IMR-90 (cell line): ENCODE results near the gene DPYD. TPM values are rescaled to one million over a fixed set of nuclear protein-coding genes. Genes with fewer than 3 reads are reported as not detected.

ENCODE experiments used
- ATAC-seq: fragments of 200-7000 bp; cut with Tn5 transposase; 2 replicates; pipeline ENCODE4 v1.9.1; 2020; ENCODE audit warnings: low read depth, mild to moderate bottlenecking, moderate library complexity
- BruUV-seq: library from RNA; stranded (reverse); fragments of 400-500 nt; replicated peaks from 2 replicates; lab custom pipeline; 2021; lab: Mats Ljungman, UMichigan
- CTCF ChIA-PET: fragments of 300-600 bp; formaldehyde crosslinking; extraction: SDS; loops from one replicate; lab custom pipeline; 2021; ENCODE audit warnings: antibody characterized with exemption; lab: Yijun Ruan, JAX
- POLR2A ChIA-PET: fragments of 300-600 bp; sonication (Branson Sonifier 250); formaldehyde crosslinking; loops from one replicate; lab custom pipeline; 2022; ENCODE audit warnings: antibody characterized with exemption; ENCODE audit not compliant: unreplicated experiment; lab: Charles Lee
- DNase-seq: peaks from one replicate; pipeline ENCODE4 v3.0.0; 2013
- H2AFZ ChIP-seq: replicated peaks from 2 replicates; pipeline ENCODE3; 2013; ENCODE audit warnings: low read length, mild to moderate bottlenecking; ENCODE audit not compliant: poor library complexity
- H2AK5ac ChIP-seq: 2 replicates; pipeline ENCODE4 v1.6.1; 2013; ENCODE audit warnings: low read depth, low read length, inconsistent platforms
- H2AK9ac ChIP-seq: replicated peaks from 2 replicates; pipeline ENCODE3; 2013; ENCODE audit warnings: mild to moderate bottlenecking, low read depth, low read length, moderate library complexity; ENCODE audit not compliant: poor library complexity
- H2BK120ac ChIP-seq: 2 replicates; pipeline ENCODE4 v1.6.1; 2013; ENCODE audit warnings: low read depth, low read length, inconsistent platforms
- H2BK15ac ChIP-seq: 3 replicates; pipeline ENCODE4 v1.6.1; 2013; ENCODE audit warnings: low read depth, low read length, inconsistent platforms
- H2BK20ac ChIP-seq: 2 replicates; pipeline ENCODE4 v1.6.1; 2013; ENCODE audit warnings: low read depth, mild to moderate bottlenecking, inconsistent platforms, low read length, moderate library complexity
- H2BK5ac ChIP-seq: 2 replicates; pipeline ENCODE4 v1.6.1; 2013; ENCODE audit warnings: mild to moderate bottlenecking, low read depth, low read length, inconsistent platforms; ENCODE audit not compliant: poor library complexity, severe bottlenecking
- H3K14ac ChIP-seq: replicated peaks from 2 replicates; pipeline ENCODE4 v1.6.1; 2013; ENCODE audit warnings: low read depth, low read length, inconsistent platforms
- H3K18ac ChIP-seq: 2 replicates; pipeline ENCODE4 v1.6.1; 2013; ENCODE audit warnings: low read depth, low read length, control low read depth
- H3K23ac ChIP-seq: 2 replicates; pipeline ENCODE4 v1.6.1; 2013; ENCODE audit warnings: low read depth, low read length, inconsistent platforms
- H3K27ac ChIP-seq: 2 replicates; pipeline ENCODE4 v1.5.1; 2013; ENCODE audit warnings: mild to moderate bottlenecking, control low read depth, low read length; ENCODE audit not compliant: insufficient read depth
- H3K27me3 ChIP-seq: 2 replicates; pipeline ENCODE4 v1.6.1; 2013; ENCODE audit warnings: low read length; ENCODE audit not compliant: control insufficient read depth, insufficient read depth
- H3K36me3 ChIP-seq: 2 replicates; pipeline ENCODE4 v1.6.1; 2013; ENCODE audit warnings: low read length, mixed read lengths; ENCODE audit not compliant: control insufficient read depth, insufficient read depth
- H3K4ac ChIP-seq: 2 replicates; pipeline ENCODE4 v1.6.1; 2013; ENCODE audit warnings: low read depth, low read length, inconsistent platforms
- H3K4me1 ChIP-seq: 2 replicates; pipeline ENCODE4 v1.6.1; 2013; ENCODE audit warnings: low read length, mixed read lengths; ENCODE audit not compliant: control insufficient read depth, insufficient read depth
- H3K4me2 ChIP-seq: 2 replicates; pipeline ENCODE4 v1.6.1; 2013; ENCODE audit warnings: low read depth, mild to moderate bottlenecking, control low read depth, low read length, moderate library complexity
- H3K4me3 ChIP-seq: 2 replicates; pipeline ENCODE4 v1.5.1; 2013; ENCODE audit warnings: low read depth, mild to moderate bottlenecking, control low read depth, low read length, moderate library complexity; ENCODE audit not compliant: insufficient read depth
- H3K56ac ChIP-seq: 2 replicates; pipeline ENCODE4 v1.6.1; 2013; ENCODE audit warnings: low read length, inconsistent platforms; ENCODE audit not compliant: insufficient read depth; ENCODE audit errors: extremely low read depth
- H3K79me1 ChIP-seq, 2 experiments: 2 replicates each; pipeline ENCODE4 v1.6.1; 2013; ENCODE audit warnings: low read length in 2 of 2, inconsistent platforms in 1 of 2, low read depth in 1 of 2
- H3K9ac ChIP-seq: 2 replicates; pipeline ENCODE4 v1.6.1; 2013; ENCODE audit warnings: low read depth, low read length, control low read depth
- H3K9me1 ChIP-seq: 2 replicates; pipeline ENCODE4 v1.6.1; 2013; ENCODE audit warnings: low read length, inconsistent platforms; ENCODE audit not compliant: insufficient read depth
- H3K9me3 ChIP-seq: 2 replicates; pipeline ENCODE4 v1.6.1; 2013; ENCODE audit warnings: low read length; ENCODE audit not compliant: control insufficient read depth, insufficient read depth
- H4K20me1 ChIP-seq: 2 replicates; pipeline ENCODE4 v1.6.1; 2013; ENCODE audit warnings: low read length, inconsistent platforms; ENCODE audit not compliant: insufficient read depth
- H4K5ac ChIP-seq: 2 replicates; pipeline ENCODE4 v1.6.1; 2013; ENCODE audit warnings: mild to moderate bottlenecking, low read depth, low read length, control low read depth
- H4K8ac ChIP-seq, 2 experiments: 2 replicates each; pipeline ENCODE4 v1.6.1; 2013; ENCODE audit warnings: low read depth in 2 of 2, low read length in 2 of 2, control low read depth in 1 of 2, inconsistent platforms in 1 of 2
- H4K91ac ChIP-seq: 2 replicates; pipeline ENCODE4 v1.6.1; 2013; ENCODE audit warnings: low read depth, low read length, inconsistent platforms; ENCODE audit not compliant: insufficient read depth
- BHLHE40 ChIP-seq: fragments of 150-350 bp; IDR thresholded peaks from 2 replicates; pipeline ENCODE4 v1.6.1; 2016; ENCODE audit warnings: mild to moderate bottlenecking, low read depth, low read length
- CEBPB ChIP-seq: IDR thresholded peaks from 2 replicates; pipeline ENCODE4 v1.6.1; 2012; ENCODE audit warnings: low read depth, low read length, improper control_type of control experiment
- CHD1 ChIP-seq: IDR thresholded peaks from 2 replicates; pipeline ENCODE4 v1.6.1; 2012; ENCODE audit warnings: low read depth, low read length, improper control_type of control experiment
- CTCF ChIP-seq: conservative IDR thresholded peaks from 2 replicates; pipeline ENCODE4 v1.5.1; 2012; ENCODE audit warnings: mild to moderate bottlenecking, low read depth, low read length, improper control_type of control experiment
- ELK1 ChIP-seq: fragments of 150-350 bp; IDR thresholded peaks from 2 replicates; pipeline ENCODE4 v1.6.1; 2016; ENCODE audit warnings: low read depth, mild to moderate bottlenecking, low read length, moderate library complexity, borderline replicate concordance
- FOS ChIP-seq: fragments of 150-350 bp; IDR thresholded peaks from 2 replicates; pipeline ENCODE4 v1.6.1; 2016; ENCODE audit warnings: low read depth, low read length
- MAFK ChIP-seq: IDR thresholded peaks from 2 replicates; pipeline ENCODE4 v1.6.1; 2012; ENCODE audit warnings: low read depth, low read length, improper control_type of control experiment
- MAZ ChIP-seq: IDR thresholded peaks from 2 replicates; pipeline ENCODE4 v1.6.1; 2012; ENCODE audit warnings: low read depth, mild to moderate bottlenecking, low read length, improper control_type of control experiment, moderate library complexity, borderline replicate concordance
- MXI1 ChIP-seq: IDR thresholded peaks from 2 replicates; pipeline ENCODE4 v1.6.1; 2012; ENCODE audit warnings: low read depth, mild to moderate bottlenecking, low read length, moderate library complexity, borderline replicate concordance
- NFE2L2 ChIP-seq: fragments of 150-350 bp; IDR thresholded peaks from 2 replicates; pipeline ENCODE4 v1.6.1; 2016; ENCODE audit warnings: low read depth, mild to moderate bottlenecking, low read length
- POLR2A ChIP-seq: IDR thresholded peaks from 2 replicates; pipeline ENCODE4 v1.6.1; 2012; ENCODE audit warnings: mild to moderate bottlenecking, low read depth, low read length
- RAD21 ChIP-seq: IDR thresholded peaks from 2 replicates; pipeline ENCODE4 v1.6.1; 2012; ENCODE audit warnings: low read length, improper control_type of control experiment
- RCOR1 ChIP-seq: IDR thresholded peaks from 2 replicates; pipeline ENCODE4 v1.6.1; 2012; ENCODE audit warnings: mild to moderate bottlenecking, low read length, improper control_type of control experiment; ENCODE audit not compliant: insufficient replicate concordance
- RFX5 ChIP-seq: IDR thresholded peaks from 2 replicates; pipeline ENCODE4 v1.8.0; 2012; ENCODE audit warnings: low read depth, mild to moderate bottlenecking, low read length, moderate library complexity
- SMC3 ChIP-seq: fragments of 150-350 bp; IDR thresholded peaks from 2 replicates; pipeline ENCODE4 v1.6.1; 2016; ENCODE audit warnings: low read depth, mild to moderate bottlenecking, antibody characterized with exemption, low read length, moderate library complexity
- USF2 ChIP-seq: fragments of 150-350 bp; IDR thresholded peaks from 2 replicates; pipeline ENCODE4 v1.6.1; 2017; ENCODE audit warnings: mild to moderate bottlenecking, antibody characterized with exemption, low read length, low read depth
- dilution Hi-C: fragments of 300-500 bp; cut with HindIII; formaldehyde crosslinking; loops from one replicate; pipeline ENCODE4 v1.14.3; 2018; ENCODE audit warnings: low sequenced_read_pairs; ENCODE audit not compliant: unreplicated experiment
- in situ Hi-C: fragments of 300-500 bp; cut with MboI; formaldehyde crosslinking; loops from 3 replicates; pipeline ENCODE4 v1.14.3; 2019; ENCODE audit warnings: low sequenced_read_pairs, inconsistent platforms, mixed read lengths
- intact Hi-C: fragments of 100-400 bp; cut with micrococcal nuclease; formaldehyde crosslinking; loops from 2 replicates; pipeline ENCODE4 v1.10.0; 2022
- polyA plus RNA-seq, 3 experiments: library from polyadenylated mRNA; depleted of rRNA; stranded (reverse); fragments of >200 nt; gene quantifications; 2 replicates each; pipeline ENCODE4 v1.2.3, GENCODE V29; 2012; ENCODE audit warnings: low replicate concordance in 1 of 3
- total RNA-seq: library from RNA; depleted of rRNA; stranded (reverse); fragments of >200 nt; gene quantifications from 2 replicates; pipeline ENCODE4 v1.2.3, GENCODE V29; 2012

The DPYD gene
- total and polyA plus RNA-seq, 2 of the 4 experiments (the other 2 are of a cell fraction): 9.3 to 47.3 TPM

GRCh38 chr1:97623220-97623619 is 297.6 kb downstream of the DPYD start:
- dilution Hi-C loops: no loop called here
- Histone ChIP-seq H3K79me1 (no peaks in the 10 kb centered on the region; a peak in 1 of 4 replicates), H3K18ac (no peak overlapping the region), H2BK5ac (no peak overlapping the region), H3K9me3 (no peaks in the 10 kb centered on the region), H3K9ac (no peak overlapping the region), H2AFZ (no peak overlapping the region), H4K91ac (no peak overlapping the region), H4K20me1 (no peaks in the 10 kb centered on the region), H2BK120ac (no peak overlapping the region), H2AK9ac (no peak overlapping the region), H3K36me3 (no peaks in the 10 kb centered on the region), H2BK20ac (no peak overlapping the region), H3K27me3 (no peaks in the 10 kb centered on the region), H3K4me3 (no peak overlapping the region), H3K27ac (no peak overlapping the region), H3K4ac (no peak overlapping the region), H3K4me2 (no peak overlapping the region), H3K23ac (no peak overlapping the region), H2AK5ac (no peak overlapping the region), H3K14ac (no peak overlapping the region), H4K5ac (no peak overlapping the region), H3K56ac (no peak overlapping the region), H2BK15ac (no peak overlapping the region), H3K4me1 (no peaks in the 10 kb centered on the region), H4K8ac (no peak overlapping the region), H3K9me1 (no peaks in the 10 kb centered on the region)
- intact Hi-C loops: no loop called here
- ATAC-seq (no peak), DNase-seq (no peak)
- ChIA-PET POLR2A (no interaction called here), CTCF (interaction anchor here (0.7 kb wide), 1 partner anchor 109 kb away, joined by 3 read pairs; no protein-coding TSS in a partner anchor)
- in situ Hi-C loops: no loop called here
- no peak for TF ChIP-seq CEBPB
- TF ChIP-seq MXI1: no peak
- TF ChIP-seq SMC3: no peak
- TF ChIP-seq FOS: no peak
- no peak for TF ChIP-seq MAZ
- no peak for TF ChIP-seq RAD21
- no peak for TF ChIP-seq CHD1
- no peak for TF ChIP-seq ELK1
- TF ChIP-seq RFX5: no peak
- no peak for TF ChIP-seq POLR2A
- TF ChIP-seq MAFK: no peak
- no peak for TF ChIP-seq RCOR1
- TF ChIP-seq NFE2L2: no peak
- no peak for TF ChIP-seq BHLHE40
- no peak for TF ChIP-seq USF2
- TF ChIP-seq CTCF: no peak
- no TSS peak for BruUV-seq
